HG02970 (cell line): ENCODE measurements around the gene ZRANB1.
"Not testable (repeated sequence)": the region's sequence is repeated elsewhere in the genome, so short reads cannot be mapped to it uniquely, and the experiment has no call there.

ENCODE experiments used
- ATAC-seq: cut with Tn5 transposase; IDR thresholded peaks from one replicate; pipeline ENCODE4 v1.9.1; 2021; ENCODE audit warnings: mild to moderate bottlenecking, moderate library complexity, moderate number of reproducible peaks; ENCODE audit not compliant: unreplicated experiment, low FRiP score

The ZRANB1 gene

DNA sequence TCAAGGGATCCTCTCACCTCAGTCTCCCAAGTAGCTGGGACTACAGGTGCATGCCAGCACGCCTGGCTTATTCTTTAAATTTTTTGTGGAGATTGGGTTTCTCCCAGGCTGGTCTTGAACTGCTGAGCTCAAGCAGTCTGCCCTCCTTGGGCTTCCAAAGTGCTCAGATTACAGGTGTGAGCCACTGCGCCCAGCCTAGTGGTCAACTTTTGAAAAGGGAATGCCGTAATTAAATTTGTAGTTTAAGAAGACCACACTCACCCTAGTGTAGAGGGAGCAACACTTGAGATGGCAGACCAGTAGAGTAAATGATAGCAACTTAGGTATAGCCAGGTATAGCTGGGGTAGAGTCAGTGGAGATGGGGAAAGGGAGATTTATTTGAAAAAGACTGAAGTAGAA, 17.6 kb downstream of the ZRANB1 start:
- ATAC-seq: no peak

DNA sequence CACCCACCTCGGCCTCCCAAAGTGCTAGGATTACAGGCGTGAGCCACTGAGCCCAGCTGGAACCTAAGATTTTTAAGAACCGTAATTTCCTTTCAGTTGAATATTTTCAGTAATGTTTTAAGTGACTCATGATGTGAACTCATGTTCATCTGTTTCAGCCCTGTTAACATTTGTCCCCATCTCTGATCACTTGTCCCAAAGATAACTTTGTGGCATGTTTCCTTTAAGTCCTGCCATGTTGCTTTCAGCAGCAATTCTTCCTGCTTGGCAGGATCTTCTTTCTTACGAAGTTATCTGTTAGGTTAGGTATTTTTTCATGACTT, 19.3 kb downstream of the ZRANB1 start:
- ATAC-seq: no peak

DNA sequence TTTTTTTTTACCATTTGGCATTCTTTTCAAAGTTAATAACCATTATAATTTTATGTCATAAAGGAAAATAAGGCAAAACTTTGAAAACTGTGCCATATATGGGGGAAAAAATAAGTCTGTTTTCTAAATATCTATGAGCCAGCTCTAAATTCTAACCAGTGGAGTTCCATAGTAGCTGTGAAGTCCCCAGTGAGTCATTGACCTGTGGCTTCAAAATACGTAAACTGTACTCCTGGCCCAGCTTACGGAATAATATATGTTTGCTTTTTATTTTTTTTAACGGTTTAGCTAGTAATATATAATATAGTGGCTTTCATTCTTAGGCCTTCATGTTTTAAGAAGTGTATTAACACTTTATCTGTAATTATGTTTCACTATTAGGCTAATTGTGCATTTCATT, 20.5 kb downstream of the ZRANB1 start:
- ATAC-seq: no peak

DNA sequence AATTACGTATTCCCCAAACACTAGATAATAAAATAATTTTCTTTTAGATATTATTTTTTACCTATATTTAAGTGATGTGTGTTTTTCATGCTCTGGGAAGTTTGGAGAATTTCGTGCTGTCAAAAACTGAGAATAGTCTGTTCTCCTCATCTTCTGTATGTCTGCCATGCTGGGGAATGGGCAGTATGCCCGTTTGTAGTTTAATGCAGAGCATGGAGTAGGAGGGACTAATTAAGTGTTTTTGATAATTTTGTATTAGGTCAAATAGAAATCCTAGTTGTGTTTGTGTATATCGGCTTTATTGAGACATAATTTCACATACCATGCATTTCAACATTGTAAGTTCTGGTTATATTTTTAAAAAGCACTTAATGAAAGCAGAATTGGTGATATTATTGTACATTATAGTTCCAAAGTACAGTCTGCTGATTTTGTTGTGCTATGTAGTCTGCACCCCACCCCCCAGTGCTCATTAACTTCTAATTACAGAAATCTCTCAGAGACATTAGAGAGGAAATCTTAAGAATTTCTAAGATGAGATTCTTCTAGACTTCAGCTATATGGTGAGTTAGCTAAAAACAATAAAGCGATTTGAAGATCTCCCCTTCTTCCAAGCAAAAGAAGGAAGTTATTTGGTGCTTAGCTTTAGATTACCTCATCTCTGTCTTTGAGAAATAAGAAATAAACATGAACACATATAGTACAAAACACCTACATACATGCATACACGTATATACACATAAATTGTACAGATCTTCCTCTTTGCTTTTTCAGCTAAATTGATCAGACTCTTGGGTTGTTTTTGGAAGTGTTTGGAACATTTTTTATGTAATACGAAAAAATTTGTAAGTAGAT, 22.2 kb downstream of the ZRANB1 start:
- ATAC-seq: no peak

DNA sequence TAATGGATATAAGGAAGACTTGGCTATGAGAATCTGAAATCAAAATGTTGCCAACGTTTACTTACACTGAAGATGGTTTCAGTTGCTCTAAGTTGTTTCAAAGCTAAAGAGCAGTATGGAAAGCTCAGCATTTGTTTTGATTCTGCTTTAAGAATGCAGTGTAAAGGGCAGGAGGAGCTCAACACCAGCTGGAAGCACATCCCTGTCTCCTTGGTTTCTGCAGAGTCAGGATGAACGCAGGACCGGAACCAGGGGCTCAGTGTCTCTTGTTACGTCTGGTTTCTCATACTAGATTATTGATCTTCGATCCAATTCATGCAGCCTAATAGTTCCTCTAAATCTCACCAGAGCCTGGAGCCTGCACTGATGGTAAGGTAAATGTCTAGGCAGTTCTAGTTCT, 24.1 kb downstream of the ZRANB1 start:
- no peak for ATAC-seq

DNA sequence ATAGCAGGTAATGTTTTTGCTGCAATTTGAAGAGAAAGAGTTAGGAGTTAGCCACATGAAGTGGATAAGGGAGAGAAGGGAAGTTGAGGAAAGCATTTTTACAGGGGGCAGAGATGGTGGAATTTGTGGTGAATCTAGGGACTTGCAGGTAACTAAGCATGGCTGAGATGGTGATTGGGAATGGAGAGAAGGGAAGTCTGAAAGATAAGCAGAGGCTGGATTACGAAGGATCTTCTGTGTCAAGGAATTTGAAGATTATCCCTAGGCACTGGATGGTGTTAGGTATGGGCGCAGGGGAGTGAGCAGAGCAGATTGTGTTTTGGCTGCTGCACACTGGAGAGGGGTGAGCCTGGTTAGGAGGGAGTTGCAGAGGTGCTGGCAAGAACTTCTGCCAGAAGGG, 25.3 kb downstream of the ZRANB1 start:
- no peak for ATAC-seq

DNA sequence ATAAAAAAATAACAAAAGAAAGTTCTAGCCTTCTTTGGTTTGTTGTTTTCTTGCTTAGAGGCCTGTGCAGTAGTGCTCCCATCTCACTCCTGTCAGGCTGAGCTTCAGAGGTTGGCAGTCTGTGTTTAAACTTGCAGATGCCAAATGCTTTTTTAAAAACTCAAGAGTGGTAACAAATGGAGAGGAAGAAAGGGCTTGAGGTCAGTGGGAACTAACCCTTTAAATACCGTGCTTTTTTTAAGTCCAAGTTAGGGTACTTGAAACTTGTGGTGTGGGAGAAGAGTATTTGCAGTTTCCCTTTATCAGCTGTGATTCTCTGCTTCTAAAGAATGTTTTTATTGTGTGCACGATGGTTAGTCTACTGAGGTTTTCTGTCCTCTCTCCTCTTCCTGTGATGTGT, 29.4 kb downstream of the ZRANB1 start:
- ATAC-seq: no peak

DNA sequence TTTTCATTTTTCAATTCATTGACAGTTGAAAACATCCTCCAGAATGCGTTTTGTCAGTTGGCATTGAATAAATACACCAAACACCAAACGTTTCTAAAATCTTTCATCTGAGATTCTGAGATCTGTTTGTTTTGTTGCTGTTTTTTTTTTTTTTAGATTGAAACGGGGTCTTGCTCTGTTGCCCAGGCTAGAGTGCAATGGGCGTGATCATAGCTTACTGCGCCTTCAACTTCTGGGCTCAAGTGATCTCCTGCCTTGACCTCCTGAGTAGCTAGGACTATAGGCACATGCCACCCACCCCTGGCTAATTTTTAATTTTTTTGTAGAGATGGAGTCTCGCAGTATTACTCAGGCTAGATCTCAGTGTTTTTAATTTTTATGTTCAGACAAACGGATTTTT, 30.7 kb downstream of the ZRANB1 start:
- no peak for ATAC-seq

DNA sequence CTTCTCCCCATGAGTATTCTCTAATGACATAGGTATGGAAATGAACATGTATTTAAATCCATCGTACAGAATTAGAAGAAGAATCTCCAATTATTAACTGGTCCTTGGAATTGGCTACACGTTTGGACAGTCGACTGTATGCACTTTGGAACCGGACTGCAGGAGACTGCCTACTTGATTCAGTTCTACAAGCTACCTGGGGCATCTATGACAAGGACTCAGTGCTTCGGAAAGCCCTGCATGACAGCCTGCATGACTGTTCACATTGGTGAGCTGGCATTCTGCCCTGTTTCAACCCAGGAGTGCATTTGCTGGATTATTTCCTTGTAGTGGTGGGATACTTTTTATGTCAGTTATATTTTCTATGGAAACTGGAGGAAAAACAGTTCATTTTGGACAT, 32.2 kb downstream of the ZRANB1 start:
- ATAC-seq: no peak

DNA sequence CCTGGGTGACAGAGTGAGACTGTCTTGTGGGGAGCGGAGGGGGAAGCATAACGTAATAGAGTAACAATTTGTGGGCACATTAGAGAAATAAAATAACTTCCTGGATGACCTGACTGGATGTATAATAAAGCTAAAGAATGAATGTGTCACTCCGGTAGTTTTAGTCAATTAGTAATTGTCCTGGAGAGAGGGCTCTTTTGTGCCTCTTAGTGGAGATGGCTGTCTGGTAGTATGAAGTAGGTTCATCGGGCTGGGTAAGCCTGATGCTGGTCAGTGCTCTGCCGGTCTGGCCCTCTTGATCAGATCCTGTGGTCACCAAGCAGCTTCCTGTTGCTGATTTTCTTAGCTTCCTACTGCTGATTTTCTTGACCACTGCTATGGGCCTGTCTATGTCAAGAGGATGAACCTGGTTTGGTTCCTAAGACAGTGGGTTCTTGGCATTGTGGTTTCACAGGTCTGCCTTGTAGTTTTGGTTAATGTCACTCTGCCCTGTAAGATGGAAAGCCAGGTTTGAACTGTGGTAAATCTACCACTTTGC, 34.1 kb downstream of the ZRANB1 start:
- ATAC-seq: no peak

DNA sequence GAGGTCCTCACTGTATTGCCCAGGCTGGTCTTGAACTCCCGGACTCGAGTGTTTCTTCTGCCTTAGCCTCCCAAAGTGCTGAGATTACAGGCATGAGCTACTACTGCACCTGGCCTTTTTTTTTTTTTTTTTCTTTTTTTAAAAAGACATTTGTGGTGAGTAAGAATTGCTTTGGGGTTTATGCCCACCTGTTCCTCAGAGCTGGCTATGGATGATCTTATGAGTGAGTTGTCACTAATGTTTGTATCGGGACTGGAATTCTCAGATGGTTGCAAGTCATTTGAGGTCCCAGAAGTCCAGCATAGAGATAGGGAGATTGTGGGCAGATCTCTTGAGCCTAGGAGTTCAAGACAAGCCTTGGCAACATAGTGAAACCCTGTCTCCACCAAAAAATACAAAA, 35.2 kb downstream of the ZRANB1 start:
- no peak for ATAC-seq

DNA sequence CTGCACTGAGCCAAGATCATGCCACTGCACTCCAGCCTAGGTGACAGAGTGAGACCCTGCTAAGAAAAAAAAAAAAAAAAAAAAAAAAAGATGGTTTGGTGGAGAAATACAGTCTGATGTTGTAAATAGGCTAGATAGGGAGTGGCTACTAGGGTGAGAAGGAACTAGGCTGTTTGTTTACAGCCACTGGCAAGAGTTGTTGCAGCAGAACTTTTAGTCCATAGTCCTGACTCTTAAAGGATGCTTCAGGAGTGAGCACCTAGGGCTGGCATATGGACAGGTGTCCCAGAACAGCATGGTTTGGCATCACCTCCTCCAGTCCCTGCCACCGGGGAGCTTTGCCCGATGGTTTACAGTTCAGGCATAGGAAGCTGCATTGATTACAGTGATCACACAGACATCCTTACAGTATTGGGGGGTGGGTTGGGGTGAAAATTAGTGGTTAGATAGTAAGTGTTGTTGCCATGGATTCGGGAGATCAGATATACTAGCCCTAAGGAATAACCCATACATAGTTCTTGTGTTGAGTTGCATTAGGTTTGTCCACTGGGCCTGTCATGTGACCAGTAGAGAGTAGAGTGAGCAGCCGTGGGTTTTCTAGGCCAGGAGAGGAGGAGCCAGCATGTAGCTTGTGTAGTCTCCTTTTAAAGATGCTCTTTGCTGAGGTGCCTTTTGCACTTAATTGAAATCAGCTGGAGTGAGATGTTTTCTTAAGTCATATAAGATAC, 35.9 kb downstream of the ZRANB1 start:
- ATAC-seq: no peak

DNA sequence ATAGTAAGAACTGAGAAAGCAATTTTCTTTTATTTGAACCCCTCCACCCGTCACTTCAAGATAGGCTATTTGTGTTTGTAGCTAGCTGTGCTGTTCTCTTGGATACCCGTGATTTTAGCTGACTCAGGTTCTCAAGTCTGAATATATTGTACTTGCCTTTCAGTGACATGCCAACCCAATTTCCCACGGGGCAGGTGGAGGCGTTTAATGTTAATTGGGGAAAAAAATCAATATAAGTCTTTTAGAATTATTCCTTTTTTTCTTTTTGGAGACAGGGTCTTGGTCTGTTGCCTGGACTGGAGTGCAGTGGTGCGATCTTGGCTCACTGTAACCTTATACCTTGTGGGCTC, 36.4 kb downstream of the ZRANB1 start:
- no peak for ATAC-seq

DNA sequence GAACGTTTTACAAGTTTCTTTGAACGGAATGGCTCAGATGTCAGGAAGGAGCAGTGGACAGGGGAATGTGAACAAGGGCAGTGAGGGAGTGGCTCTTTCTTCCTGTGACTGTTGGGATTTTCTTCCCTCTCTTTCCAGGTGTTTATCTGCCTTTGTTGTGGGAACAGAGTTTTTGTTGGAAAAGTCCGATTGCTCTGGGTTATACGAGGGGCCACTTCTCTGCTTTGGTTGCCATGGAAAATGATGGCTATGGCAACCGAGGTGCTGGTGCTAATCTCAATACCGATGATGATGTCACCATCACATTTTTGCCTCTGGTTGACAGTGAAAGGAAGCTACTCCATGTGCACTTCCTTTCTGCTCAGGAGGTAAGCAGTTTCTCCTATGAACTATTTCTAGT, 41.4 kb downstream of the ZRANB1 start:
- no peak for ATAC-seq

DNA sequence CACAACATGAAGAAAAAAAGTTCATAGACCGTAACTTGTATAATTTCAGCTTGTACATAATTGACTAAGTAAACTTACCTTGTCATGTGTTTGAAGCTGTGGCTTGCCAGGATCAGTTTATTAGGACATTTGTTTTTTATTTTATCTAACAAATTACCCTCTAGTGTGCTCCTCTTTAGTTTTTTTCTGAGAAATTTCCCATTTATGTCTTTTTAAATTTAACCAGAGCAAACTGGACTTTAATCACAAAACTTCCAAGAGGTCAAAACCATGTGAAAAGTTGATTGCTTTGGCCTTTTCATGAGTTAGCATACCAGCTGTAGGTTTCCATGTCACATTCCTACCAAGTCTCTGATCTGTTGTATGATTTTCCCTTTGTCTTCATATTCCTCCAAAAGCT, 42.5 kb downstream of the ZRANB1 start:
- no peak for ATAC-seq

DNA sequence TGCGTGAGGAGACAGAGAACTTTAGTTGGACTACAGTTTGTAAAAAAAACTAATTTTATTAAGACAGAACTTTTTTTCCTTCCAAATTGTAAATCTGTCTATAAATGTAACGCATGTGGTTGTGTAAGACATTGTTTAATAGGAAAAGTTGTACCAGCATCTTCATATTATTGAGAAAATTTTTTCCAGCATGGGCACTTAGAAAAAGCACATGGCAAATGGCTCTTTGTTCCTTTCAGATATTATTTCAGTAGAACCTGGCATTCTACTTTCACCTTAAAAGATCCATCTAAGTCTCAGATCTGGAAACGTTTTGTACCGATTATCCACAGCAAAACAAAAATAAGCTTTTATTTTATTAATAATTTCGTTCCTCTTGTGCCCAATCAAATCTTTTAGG, 43.2 kb downstream of the ZRANB1 start:
- ATAC-seq: no peak

DNA sequence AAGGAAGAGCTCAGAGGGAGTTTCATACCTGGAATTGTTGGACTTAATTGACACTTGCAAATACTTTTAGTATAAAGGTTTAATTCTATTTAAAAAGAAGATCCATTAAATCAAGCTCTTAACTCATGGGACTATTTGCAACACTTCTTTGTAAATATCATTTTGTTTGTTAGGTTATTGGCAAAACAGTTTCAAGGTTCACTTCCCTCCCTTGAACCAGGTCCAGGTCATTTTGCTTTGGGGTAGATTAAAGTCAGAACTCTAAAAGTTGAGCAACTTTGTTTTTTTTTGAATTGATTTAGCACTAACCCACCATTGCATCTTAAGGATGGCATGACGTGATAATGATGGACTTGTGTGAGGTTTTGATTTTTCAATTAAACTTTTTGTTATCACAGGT, 45.9 kb downstream of the ZRANB1 start:
- no peak for ATAC-seq

DNA sequence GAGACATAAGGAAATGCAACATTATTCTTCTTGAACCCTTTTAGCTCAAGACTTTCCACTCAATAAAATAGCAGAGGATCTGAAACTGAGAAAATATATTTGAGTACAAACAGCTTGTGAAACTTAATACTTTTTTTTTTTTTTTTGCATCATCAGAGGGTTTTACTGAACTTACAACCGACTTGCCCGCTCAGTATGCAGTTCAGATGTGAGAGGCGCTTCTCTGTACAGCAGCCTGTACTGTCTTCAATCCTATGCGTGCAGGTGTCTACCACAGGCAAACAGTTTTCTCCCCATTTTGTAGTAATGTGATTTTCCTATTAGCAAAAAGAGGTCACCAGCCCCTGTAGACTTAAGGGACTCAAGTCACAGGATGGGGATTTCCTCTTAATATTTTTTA, 46.8 kb downstream of the ZRANB1 start:
- ATAC-seq: not testable (repeated sequence)

DNA sequence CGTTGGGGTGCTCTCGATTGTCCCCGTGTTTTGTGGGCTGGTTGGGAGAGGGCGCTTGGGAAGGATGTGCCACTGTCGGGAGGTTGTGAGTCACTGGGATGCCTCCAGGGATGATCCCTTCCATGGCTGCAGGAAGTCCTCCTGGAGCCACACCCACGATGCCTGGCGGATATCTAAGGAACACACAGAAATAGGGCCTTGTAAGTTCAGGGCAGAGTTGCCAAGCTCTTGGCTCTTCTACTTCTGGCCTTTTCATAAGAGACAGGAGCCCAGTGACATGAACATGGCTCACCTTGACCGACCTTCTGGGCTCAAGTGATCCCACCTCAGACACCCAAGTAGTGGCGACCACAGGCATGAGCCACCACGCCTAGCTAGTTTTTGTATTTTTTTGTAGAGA, 47.6 kb downstream of the ZRANB1 start:
- no peak for ATAC-seq

DNA sequence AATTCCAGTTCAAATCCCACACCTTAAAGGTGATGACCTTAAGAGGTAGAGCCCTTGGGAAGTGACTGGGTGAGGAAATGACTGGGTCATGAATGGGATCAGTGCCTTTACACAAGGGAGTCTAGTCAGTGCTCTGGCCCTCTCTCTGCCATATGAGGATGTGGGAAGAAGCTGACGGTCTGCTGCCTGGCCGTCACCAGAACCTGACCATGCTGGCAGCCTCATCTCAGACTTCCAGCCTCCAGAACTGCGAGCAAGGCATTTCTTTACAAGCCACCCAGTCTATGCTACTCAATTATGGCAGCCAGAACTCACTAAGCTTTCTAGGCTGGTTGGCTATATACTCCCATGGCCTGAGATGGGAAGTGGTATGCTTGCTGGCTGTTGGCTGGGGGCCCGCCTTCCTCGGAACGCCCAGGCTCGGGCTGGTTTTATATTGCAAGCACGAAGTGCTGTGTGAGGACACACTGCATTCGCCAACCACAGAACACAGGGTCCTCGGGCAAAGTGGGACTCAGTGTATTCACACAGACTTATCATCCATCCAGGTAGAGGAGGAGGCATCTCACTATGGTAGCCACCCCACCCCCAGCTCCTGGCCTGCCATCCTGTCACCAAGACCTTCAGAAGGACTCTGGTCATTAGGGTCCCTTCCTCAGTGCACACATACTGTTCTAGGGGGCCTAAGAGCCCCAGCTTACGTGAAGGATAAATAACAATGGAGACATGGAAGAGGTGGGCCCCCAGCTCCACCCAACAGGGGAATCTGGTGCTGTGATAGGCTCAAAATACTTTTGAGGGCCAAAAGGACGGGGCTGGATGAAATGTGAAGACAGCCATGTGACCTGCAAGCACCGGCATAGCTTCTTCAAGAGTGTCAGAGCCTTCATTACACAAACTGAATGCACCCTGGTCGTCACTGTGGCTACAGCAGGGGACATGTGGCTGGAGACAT, 49.0 kb downstream of the ZRANB1 start:
- no peak for ATAC-seq

DNA sequence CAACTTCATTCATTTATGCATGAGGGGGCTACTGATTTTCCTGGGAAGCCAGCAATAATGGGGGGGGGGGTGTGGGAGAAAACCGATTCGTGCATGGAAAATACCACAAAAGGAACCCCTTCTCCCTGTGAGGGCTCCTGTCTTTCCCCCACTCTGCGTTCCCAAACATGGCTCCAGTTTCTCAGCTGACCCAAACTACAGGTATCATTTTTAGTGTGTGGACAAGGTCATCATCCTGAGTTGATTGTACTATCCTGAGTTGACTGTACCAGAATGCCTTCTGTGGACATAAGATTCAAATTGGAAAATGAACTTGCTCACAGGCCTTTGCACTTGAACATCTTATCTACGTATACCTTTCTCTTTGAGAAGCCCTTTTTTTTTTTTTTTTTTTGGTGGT, 49.9 kb downstream of the ZRANB1 start:
- no peak for ATAC-seq
